GM18505 (cell line): ENCODE data around the gene HDAC11.

Experiments used
- ATAC-seq: cut with Tn5 transposase; IDR thresholded peaks from one replicate; pipeline ENCODE4 v1.9.1; 2021; ENCODE audit not compliant: unreplicated experiment
- POLR2A ChIP-seq: IDR thresholded peaks from 4 replicates; pipeline ENCODE4 v1.6.1; 2011; ENCODE audit warnings: borderline replicate concordance; ENCODE audit not compliant: insufficient read depth, insufficient read length; ENCODE audit errors: extremely low read depth

The HDAC11 gene

GRCh38 chr3:13536832-13537231 lies 56.7 kb downstream of the HDAC11 start:
- TF ChIP-seq POLR2A = no peak
- no peak for ATAC-seq

GRCh38 chr3:13537244-13537908 lies 57.3 kb downstream of the HDAC11 start:
- no peak for ATAC-seq
- TF ChIP-seq POLR2A = no peak

- ATAC-seq = no peak
- TF ChIP-seq POLR2A = no peak
Observed at GRCh38 chr3:13537909-13538296, 57.8 kb downstream of the HDAC11 start.

- ATAC-seq = no peak
- no peak for TF ChIP-seq POLR2A
Observed at GRCh38 chr3:13538520-13539291, 58.6 kb downstream of the HDAC11 start.

GRCh38 chr3:13539292-13539638 lies 59.2 kb downstream of the HDAC11 start:
- ATAC-seq = no peak
- no peak for TF ChIP-seq POLR2A

DNA sequence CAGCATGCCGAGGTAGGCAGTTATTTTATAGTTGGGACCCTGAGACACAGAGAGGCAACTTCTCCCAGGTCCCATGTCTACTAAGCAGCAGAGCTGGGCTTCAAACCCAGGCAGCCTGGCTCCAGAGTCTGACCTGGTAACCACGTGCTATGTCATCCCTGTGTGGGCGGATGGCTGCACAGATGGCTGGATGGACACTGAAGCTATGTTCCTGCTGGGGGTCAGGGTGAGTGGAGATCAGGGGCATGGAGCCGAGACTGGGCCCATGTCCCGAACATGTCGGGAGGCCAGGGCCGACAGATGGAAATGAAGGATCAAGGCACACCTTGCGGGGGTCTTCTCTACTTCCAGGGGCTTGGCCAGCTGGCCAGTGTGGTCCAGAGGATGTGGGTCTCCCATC lies 59.6 kb downstream of the HDAC11 start:
- ATAC-seq = no peak
- TF ChIP-seq POLR2A = no peak

DNA sequence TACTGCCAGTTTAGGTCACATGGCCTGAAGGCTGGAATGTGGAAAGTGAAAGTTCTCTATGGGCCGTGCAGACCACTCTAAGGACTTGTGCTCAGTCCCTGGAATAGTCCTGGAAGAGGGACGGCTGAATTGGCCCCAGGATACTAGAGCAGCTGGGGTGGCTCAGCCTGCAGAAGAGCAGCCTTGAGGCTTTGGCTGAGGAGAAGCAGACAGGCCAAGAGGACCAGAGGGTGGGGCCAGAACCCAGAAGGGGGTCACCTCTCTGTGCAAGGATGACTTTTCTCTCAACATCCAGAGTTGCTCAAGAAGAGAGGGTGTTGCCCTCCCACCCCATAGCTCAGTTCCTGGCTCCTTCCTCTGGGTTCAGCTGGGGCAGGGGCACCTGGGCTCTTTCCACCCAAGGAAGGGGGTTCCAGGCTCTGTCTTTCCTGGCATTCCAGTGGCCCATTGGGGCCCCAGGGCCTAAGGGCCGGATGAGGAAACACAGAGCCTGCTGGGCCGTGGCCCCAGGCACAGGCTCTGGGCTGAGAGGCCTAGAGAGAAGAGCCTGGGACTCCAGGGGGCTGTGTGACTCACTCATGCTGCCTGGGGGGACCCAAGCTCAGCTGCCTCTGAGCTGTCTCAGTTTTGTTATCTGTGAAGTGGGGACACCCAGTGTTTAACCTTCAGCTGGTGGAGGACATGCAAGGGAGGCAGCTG lies 60.3 kb downstream of the HDAC11 start:
- ATAC-seq = no peak
- no peak for TF ChIP-seq POLR2A

DNA sequence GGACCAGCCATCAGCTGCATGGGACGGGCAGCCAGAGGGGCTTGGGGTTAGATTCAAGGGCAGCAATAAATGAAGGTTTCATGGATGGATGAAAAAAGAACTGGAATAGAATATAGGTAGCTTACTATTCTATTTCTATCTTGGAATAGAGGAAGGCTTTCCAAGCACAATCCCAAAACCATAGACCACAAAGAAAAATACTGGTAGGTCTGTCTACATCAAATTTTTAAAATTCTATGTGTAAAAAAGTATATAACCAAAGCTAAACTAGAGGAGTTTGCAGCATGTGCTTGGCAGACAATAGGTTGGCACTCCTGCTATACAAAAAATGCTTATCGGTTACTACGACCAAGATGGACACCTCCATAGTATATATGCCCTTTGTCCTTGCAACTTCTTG lies 61.6 kb downstream of the HDAC11 start:
- no peak for ATAC-seq
- TF ChIP-seq POLR2A = no peak

DNA sequence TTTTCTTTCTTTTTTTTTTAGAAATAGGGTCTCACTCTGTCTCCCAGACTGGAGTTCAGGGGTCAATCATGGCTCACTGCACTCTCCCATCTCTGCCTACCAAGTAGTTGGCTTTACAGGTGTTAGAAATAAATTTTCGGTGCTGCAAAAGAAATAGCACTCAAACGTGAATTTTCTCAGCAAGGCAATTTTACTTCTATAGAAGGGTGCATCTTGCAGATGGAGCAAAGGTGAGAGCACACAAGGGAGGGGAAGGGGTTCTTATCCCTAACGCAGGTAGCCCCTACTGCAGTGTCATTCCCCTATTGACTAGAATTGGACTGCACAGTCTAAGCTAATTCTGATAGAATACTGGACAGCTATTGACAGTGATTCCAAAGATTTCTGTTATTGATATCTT lies 62.0 kb downstream of the HDAC11 start:
- no peak for TF ChIP-seq POLR2A
- no peak for ATAC-seq

- ATAC-seq = no peak
- TF ChIP-seq POLR2A = no peak
Observed at GRCh38 chr3:13543253-13543652, 63.1 kb downstream of the HDAC11 start.

- no peak for TF ChIP-seq POLR2A
- no peak for ATAC-seq
Observed at GRCh38 chr3:13544293-13544831, 64.3 kb downstream of the HDAC11 start.

- no peak for TF ChIP-seq POLR2A
- ATAC-seq = no peak
Observed at GRCh38 chr3:13544951-13545651, 65.0 kb downstream of the HDAC11 start.

GRCh38 chr3:13545952-13546454 lies 65.9 kb downstream of the HDAC11 start:
- TF ChIP-seq POLR2A = no peak
- no peak for ATAC-seq

- no peak for TF ChIP-seq POLR2A
- no peak for ATAC-seq
Observed at GRCh38 chr3:13546667-13547171, 66.6 kb downstream of the HDAC11 start.
